GM12878 (cell line): ENCODE data around the gene ELMO3. TPM values are rescaled to one million over a fixed set of nuclear protein-coding genes. Genes with fewer than 3 reads are reported as not detected.

ENCODE experiments used
- ATAC-seq: fragments of 200-7000 bp; cut with Tn5 transposase; 3 replicates; pipeline ENCODE4 v1.9.1; 2020; ENCODE audit warnings: mild to moderate bottlenecking, moderate library complexity
- BruUV-seq: library from RNA; stranded (reverse); fragments of 400-500 nt; replicated peaks from 2 replicates; lab custom pipeline; 2021; lab: Mats Ljungman, UMichigan
- CTCF ChIA-PET: fragments of 300-600 bp; sonication (Branson Sonifier 250); formaldehyde crosslinking; extraction: SDS; loops from one replicate; lab custom pipeline; 2021; ENCODE audit warnings: inconsistent platforms; lab: Yijun Ruan, JAX
- POLR2A ChIA-PET: fragments of 350-600 bp; formaldehyde crosslinking; extraction: SDS; loops from one replicate; lab custom pipeline; 2021; ENCODE audit warnings: inconsistent platforms; lab: Charles Lee
- RAD21 ChIA-PET: fragments of 300-600 bp; sonication (Branson Sonifier 250); formaldehyde crosslinking; loops from one replicate; lab custom pipeline; 2023; ENCODE audit warnings: antibody characterized with exemption; ENCODE audit not compliant: unreplicated experiment; lab: Charles Lee
- SMC1A ChIA-PET: fragments of 300-600 bp; sonication (Branson Sonifier 250); formaldehyde crosslinking; loops from one replicate; lab custom pipeline; 2023; ENCODE audit not compliant: unreplicated experiment, uncharacterized antibody; lab: Charles Lee
- DNase-seq: peaks from one replicate; pipeline ENCODE4 v3.0.0-alpha.2; 2011; ENCODE audit warnings: low read depth, low spot score
- FAIRE-seq: peaks from 3 replicates; lab custom pipeline; 2011; peaks lifted over from hg19 to GRCh38; lab: Jason Lieb, UNC
- H2AFZ ChIP-seq: 2 replicates; pipeline ENCODE4 v1.6.0; 2011; ENCODE audit warnings: low read depth, low read length, control low read depth; ENCODE audit not compliant: control insufficient read depth
- H3K27ac ChIP-seq: 2 replicates; pipeline ENCODE4 v1.5.1; 2011; ENCODE audit warnings: control low read depth; ENCODE audit not compliant: control insufficient read depth, insufficient read depth
- H3K27me3 ChIP-seq, 2 experiments: replicated peaks in 1 of 2; 2 replicates each; pipeline versions ENCODE4 v1.6.0 to v1.6.1; 2011; ENCODE audit warnings: low read length in 1 of 2; ENCODE audit not compliant: control insufficient read depth in 2 of 2, insufficient read depth in 2 of 2
- H3K36me3 ChIP-seq, 2 experiments: 2 replicates each; pipeline ENCODE4 v1.5.1; 2011; ENCODE audit warnings: low read length in 1 of 2; ENCODE audit not compliant: control insufficient read depth in 2 of 2, insufficient read depth in 2 of 2
- H3K4me1 ChIP-seq: 2 replicates; pipeline ENCODE4 v1.6.1; 2011; ENCODE audit warnings: mild to moderate bottlenecking, low read length, moderate library complexity, mixed read lengths; ENCODE audit not compliant: control insufficient read depth, insufficient read depth
- H3K4me2 ChIP-seq: 2 replicates; pipeline ENCODE4 v1.6.0; 2011; ENCODE audit warnings: control low read depth; ENCODE audit not compliant: control insufficient read depth, insufficient read depth
- H3K4me3 ChIP-seq: fragments of 200-600 bp; sonication (generic); 2 replicates; pipeline ENCODE4 v1.5.1; 2016
- H3K79me2 ChIP-seq: 2 replicates; pipeline ENCODE4 v1.6.0; 2011; ENCODE audit warnings: low read length; ENCODE audit not compliant: control insufficient read depth, insufficient read depth
- H3K9ac ChIP-seq: 2 replicates; pipeline ENCODE4 v1.8.0; 2011; ENCODE audit warnings: low read length, control low read depth, mixed read lengths; ENCODE audit not compliant: control insufficient read depth, insufficient read depth
- H3K9me3 ChIP-seq: replicated peaks from 3 replicates; pipeline ENCODE4 v1.5.1; 2011; ENCODE audit warnings: mild to moderate bottlenecking, low read length; ENCODE audit not compliant: control insufficient read depth, insufficient read depth
- H4K20me1 ChIP-seq: 2 replicates; pipeline ENCODE4 v1.6.0; 2011; ENCODE audit not compliant: control insufficient read depth, insufficient read depth
- BMI1 ChIP-seq: fragments of 450-650 bp; IDR thresholded peaks from 2 replicates; pipeline ENCODE4 v1.6.1; 2016; ENCODE audit warnings: mild to moderate bottlenecking, moderate library complexity, borderline replicate concordance
- CBFB ChIP-seq: IDR thresholded peaks from 2 replicates; pipeline ENCODE4 v1.6.1; 2016; ENCODE audit warnings: antibody characterized with exemption, low read depth
- CBX3 ChIP-seq: fragments of 200-600 bp; sonication (generic); IDR thresholded peaks from 2 replicates; pipeline ENCODE4 v1.6.1; 2016; ENCODE audit warnings: low read depth, borderline replicate concordance
- CHD1 ChIP-seq: IDR thresholded peaks from 2 replicates; pipeline ENCODE4 v1.6.1; 2012; ENCODE audit warnings: low read depth, low read length, improper control_type of control experiment
- E4F1 ChIP-seq: fragments of 450-650 bp; IDR thresholded peaks from 2 replicates; pipeline ENCODE4 v1.6.1; 2018; ENCODE audit warnings: borderline replicate concordance, mild to moderate bottlenecking; ENCODE audit not compliant: partially characterized antibody
- FOXK2 ChIP-seq: fragments of 450-650 bp; IDR thresholded peaks from 2 replicates; pipeline ENCODE4 v1.6.1; 2017; ENCODE audit warnings: mild to moderate bottlenecking, moderate library complexity
- HDAC6 ChIP-seq: fragments of 200-600 bp; sonication (generic); IDR thresholded peaks from one replicate; pipeline ENCODE4 v1.8.0; 2017; ENCODE audit warnings: antibody characterized with exemption; ENCODE audit not compliant: unreplicated experiment
- NR2C2 ChIP-seq: IDR thresholded peaks from 2 replicates; pipeline ENCODE4 v1.6.1; 2011; ENCODE audit warnings: borderline replicate concordance, low read depth; ENCODE audit not compliant: control insufficient read depth, insufficient read length
- POLR2AphosphoS5 ChIP-seq: IDR thresholded peaks from 2 replicates; pipeline ENCODE4 v1.6.1; 2011; ENCODE audit warnings: mild to moderate bottlenecking, low read length, inconsistent platforms
- RCOR1 ChIP-seq: conservative IDR thresholded peaks from 2 replicates; pipeline ENCODE4 v1.6.1; 2012; ENCODE audit warnings: low read depth, low read length, improper control_type of control experiment
- SIN3A ChIP-seq: IDR thresholded peaks from 2 replicates; pipeline ENCODE4 v1.6.1; 2012; ENCODE audit warnings: low read depth, low read length, improper control_type of control experiment
- SMAD1 ChIP-seq: fragments of 450-650 bp; IDR thresholded peaks from 2 replicates; pipeline ENCODE4 v1.6.1; 2018; ENCODE audit warnings: mild to moderate bottlenecking, low read depth; ENCODE audit not compliant: partially characterized antibody
- TCF7 ChIP-seq: IDR thresholded peaks from 2 replicates; pipeline ENCODE4 v1.6.1; 2014; ENCODE audit warnings: antibody characterized with exemption, borderline replicate concordance
- YY1 ChIP-seq: IDR thresholded peaks from 2 replicates; pipeline ENCODE4 v1.6.1; 2011; ENCODE audit warnings: low read depth, mild to moderate bottlenecking, low read length
- WGBS: methylation state at CpG from one replicate; pipeline ENCODE4 v1.1.6; 2016; ENCODE audit warnings: low lambda C conversion rate; ENCODE audit not compliant: insufficient replicate concordance, insufficient coverage; ENCODE audit errors: missing lambda C conversion rate; 5-methylcytosine and 5-hydroxymethylcytosine counted together
- in situ Hi-C: fragments of 300-500 bp; cut with MboI; formaldehyde crosslinking; loops from 9 replicates; pipeline ENCODE4 v1.14.3; 2018; ENCODE audit warnings: mixed read lengths
- intact Hi-C: fragments of 100-400 bp; cut with micrococcal nuclease; formaldehyde crosslinking; loops from one replicate; pipeline ENCODE4 v1.14.2; 2022; ENCODE audit not compliant: unreplicated experiment
- polyA plus RNA-seq, 11 experiments: library from polyadenylated mRNA; depleted of rRNA in 4 of 11; unstranded in 6 of 11; stranded (reverse) in 5 of 11; fragments of >200 nt; fragmentation: Nextera tagmentation in 4 of 11; fragmentation: Illumina TruSeq in 1 of 11; extraction: Ambion mirVana in 4 of 11; extraction: Trizol in 1 of 11; gene quantifications; 1 replicate in 1 of 11; 2 replicates in 10 of 11; pipeline versions ENCODE4 v1.2.1 to v1.2.3, GENCODE V29; 2011 to 2016; ENCODE audit warnings: inconsistent platforms in 2 of 11, missing spikeins in 2 of 11, low read depth in 1 of 11
- total RNA-seq, 4 experiments: library from RNA; depleted of rRNA in 3 of 4; stranded (reverse); fragments of >200 nt in 3 of 4; fragmentation: Illumina TruSeq in 1 of 4; extraction: Trizol in 1 of 4; gene quantifications; 2 replicates each; pipeline versions ENCODE4 v1.2.1 to v1.2.3, GENCODE V29; 2013 to 2021
- TF ChIP-seq, protein P1 (sequence below): IDR thresholded peaks from 2 replicates; pipeline ENCODE4 v1.6.1; 2011; ENCODE audit warnings: borderline replicate concordance, low read depth, mild to moderate bottlenecking, moderate library complexity, mixed read lengths, low read length; ENCODE audit not compliant: insufficient read depth; ENCODE audit errors: extremely low read length

The ELMO3 gene
- total and polyA plus RNA-seq, 10 of the 15 experiments (the other 5 are each of a cell fraction or from before 2014, with no cell fraction given) = 0.05 to 4.7 (median 0.96) TPM; not detected in 1

DNA sequence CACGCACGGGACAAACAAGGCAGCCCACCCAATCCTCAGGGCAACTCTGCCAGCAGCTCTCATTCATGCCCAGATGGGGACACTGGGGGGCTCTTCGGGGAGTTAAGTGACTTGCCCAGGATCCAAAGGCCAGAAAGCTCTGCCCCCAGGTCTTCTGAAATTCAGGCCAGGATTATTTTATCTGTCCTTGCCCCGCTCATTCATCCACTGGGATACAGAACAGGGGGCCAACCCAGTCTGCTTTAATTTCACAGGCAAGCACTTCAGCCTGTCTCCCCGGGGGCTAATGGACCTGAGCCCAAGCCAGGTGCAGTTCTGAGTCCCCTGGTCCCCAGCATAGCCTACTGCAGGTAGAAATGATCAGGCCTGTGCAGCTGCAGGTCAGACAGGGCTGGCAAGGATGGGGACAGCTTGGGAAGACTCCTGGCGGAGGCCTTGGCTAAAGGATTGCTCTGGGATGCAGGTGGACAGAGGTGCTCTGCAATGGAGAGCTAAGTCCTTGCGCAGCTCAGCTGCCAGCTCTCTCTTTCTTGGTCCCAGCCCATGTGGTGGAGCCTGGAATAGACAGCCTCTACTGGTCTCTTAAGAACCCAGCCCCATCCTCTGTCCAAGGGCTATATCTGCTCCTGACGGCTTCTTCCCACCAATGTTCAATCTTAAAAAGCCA is 47.4 kb upstream of the ELMO3 start:
- no peak for FAIRE-seq
- ATAC-seq = peak; percentile 15; the same call in 2 of the 3 replicates
- BruUV-seq = no TSS peak
- CTCF ChIA-PET = interaction anchor here (0.6 to 10.0 kb wide), 13 partner anchors 11 to 204 kb away, joined by 3 to 98 read pairs (median 4); partner anchors contain the start of gene NOL3
- TF ChIP-seq NR2C2 (no peak), BMI1 (no peak), CHD1 (no peak), CBFB (no peak), TCF7 (no peak), E4F1 (no peak), CBX3 (no peak), RCOR1 (no peak), SMAD1 (no peak), POLR2AphosphoS5 (no peak), SIN3A (no peak), HDAC6 (no peak), FOXK2 (no peak), YY1 (no peak)
- TF ChIP-seq, protein P1, sequence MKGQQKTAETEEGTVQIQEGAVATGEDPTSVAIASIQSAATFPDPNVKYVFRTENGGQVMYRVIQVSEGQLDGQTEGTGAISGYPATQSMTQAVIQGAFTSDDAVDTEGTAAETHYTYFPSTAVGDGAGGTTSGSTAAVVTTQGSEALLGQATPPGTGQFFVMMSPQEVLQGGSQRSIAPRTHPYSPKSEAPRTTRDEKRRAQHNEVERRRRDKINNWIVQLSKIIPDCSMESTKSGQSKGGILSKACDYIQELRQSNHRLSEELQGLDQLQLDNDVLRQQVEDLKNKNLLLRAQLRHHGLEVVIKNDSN = no peak
- RAD21 ChIA-PET = interaction anchor here (0.9 to 2.5 kb wide), 4 partner anchors 9 to 134 kb away, joined by 3 to 14 read pairs (median 4); no protein-coding TSS in a partner anchor
- intact Hi-C loops (loop anchor here (2.0 kb wide), 1 partner anchor 133 kb away; no protein-coding TSS in a partner anchor), in situ Hi-C loops (loop anchor here (5.0 to 10.0 kb wide), 2 partner anchors 134 to 177 kb away; no protein-coding TSS in a partner anchor)
- SMC1A ChIA-PET = interaction anchor here (0.9 to 2.0 kb wide), 12 partner anchors 9 to 137 kb away, joined by 3 to 8 read pairs (median 4); no protein-coding TSS in a partner anchor
- POLR2A ChIA-PET = interaction anchor here (1.0 to 1.3 kb wide), 3 partner anchors 8 to 134 kb away, joined by 3 to 5 read pairs (median 4); partner anchors contain the start of gene TRADD
- peak overlapping the region; percentile 74; the same call in 1 of the 2 replicates for H3K4me3 ChIP-seq
- H3K36me3 ChIP-seq = peaks cover 9 to 14% of the 10 kb centered on the region in 2 experiments; a peak in 3 of 4 replicates
- no peak overlapping the region; the same call in 1 of the 2 replicates for H2AFZ ChIP-seq
- no peak overlapping the region for H3K4me2 ChIP-seq
- no peaks in the 10 kb centered on the region for H3K27me3 ChIP-seq
- H4K20me1 ChIP-seq = peaks cover 4% of the 10 kb centered on the region; the same call in 1 of the 2 replicates
- WGBS = 62% methylated on average over 8 of the region's 8 CpGs
- H3K27ac ChIP-seq = no peak overlapping the region
- peaks cover 5% of the 10 kb centered on the region for H3K4me1 ChIP-seq
- no peak overlapping the region for H3K9ac ChIP-seq
- H3K9me3 ChIP-seq = no peaks in the 10 kb centered on the region
- no peaks in the 10 kb centered on the region; the same call in 1 of the 2 replicates for H3K79me2 ChIP-seq
- DNase-seq = no peak
